ENCODE results near the gene OSBPL3.
"Not testable (repeated sequence)": the region's sequence is repeated elsewhere in the genome, so short reads cannot be mapped to it uniquely, and the experiment has no call there.

Gene OSBPL3

GRCh38 chr7:24825931-24826661 lies 153.9 kb downstream of the OSBPL3 start:
- peak; percentile 23 for DNase-seq

- peak; percentile 8 for DNase-seq
These were observed 154.6 kb downstream of the OSBPL3 start for GRCh38 chr7:24825381-24825794.

GRCh38 chr7:24824896-24825295 lies 155.1 kb downstream of the OSBPL3 start:
- DNase-seq = no peak

GRCh38 chr7:24824400-24824799 lies 155.6 kb downstream of the OSBPL3 start:
- DNase-seq = no peak

GRCh38 chr7:24821754-24822054 lies 158.3 kb downstream of the OSBPL3 start:
- no peak for DNase-seq

GRCh38 chr7:24821045-24821753 lies 158.8 kb downstream of the OSBPL3 start:
- peak; percentile 84 for DNase-seq

- DNase-seq = no peak
These were observed 159.3 kb downstream of the OSBPL3 start for GRCh38 chr7:24820730-24821044.

- DNase-seq = peak; percentile 84
These were observed 159.9 kb downstream of the OSBPL3 start for GRCh38 chr7:24819916-24820689.

- DNase-seq = no peak
These were observed 162.6 kb downstream of the OSBPL3 start for GRCh38 chr7:24817339-24817738.

- no peak for DNase-seq
These were observed 163.1 kb downstream of the OSBPL3 start for GRCh38 chr7:24816868-24817267.

- peak; percentile 52 for DNase-seq
These were observed 167.6 kb downstream of the OSBPL3 start for GRCh38 chr7:24812305-24812945.

- no peak for DNase-seq
These were observed 171.5 kb downstream of the OSBPL3 start for GRCh38 chr7:24808518-24808917.

GRCh38 chr7:24802300-24802699 lies 177.7 kb downstream of the OSBPL3 start:
- DNase-seq = no peak

- DNase-seq = no peak
These were observed 178.1 kb downstream of the OSBPL3 start for GRCh38 chr7:24801883-24802282.

- DNase-seq = no peak
These were observed 179.3 kb downstream of the OSBPL3 start for GRCh38 chr7:24800667-24801066.

- no peak for DNase-seq
These were observed 179.9 kb downstream of the OSBPL3 start for GRCh38 chr7:24800073-24800472.

- no peak for DNase-seq
These were observed 180.5 kb downstream of the OSBPL3 start for GRCh38 chr7:24799506-24799905.

GRCh38 chr7:24798261-24798660 lies 181.7 kb downstream of the OSBPL3 start:
- no peak for DNase-seq

GRCh38 chr7:24797270-24797669 lies 182.7 kb downstream of the OSBPL3 start:
- DNase-seq = no peak

- no peak for DNase-seq
These were observed 184.6 kb downstream of the OSBPL3 start for GRCh38 chr7:24795407-24795767.

- not testable (repeated sequence) for DNase-seq
These were observed 185.1 kb downstream of the OSBPL3 start for GRCh38 chr7:24794751-24795406.

GRCh38 chr7:24793982-24794648 lies 185.9 kb downstream of the OSBPL3 start:
- DNase-seq = no peak
